GM12878 (cell line): ENCODE measurements around the gene GNPTG. TPM values are rescaled to one million over a fixed set of nuclear protein-coding genes. Genes with fewer than 3 reads are reported as not detected.

Source experiments
- ATAC-seq: fragments of 200-7000 bp; cut with Tn5 transposase; 3 replicates; pipeline ENCODE4 v1.9.1; 2020; ENCODE audit warnings: mild to moderate bottlenecking, moderate library complexity
- BruUV-seq: library from RNA; stranded (reverse); fragments of 400-500 nt; replicated peaks from 2 replicates; lab custom pipeline; 2021; lab: Mats Ljungman, UMichigan
- CTCF ChIA-PET: fragments of 300-600 bp; sonication (Branson Sonifier 250); formaldehyde crosslinking; extraction: SDS; loops from one replicate; lab custom pipeline; 2021; ENCODE audit warnings: inconsistent platforms; lab: Yijun Ruan, JAX
- POLR2A ChIA-PET: fragments of 350-600 bp; formaldehyde crosslinking; extraction: SDS; loops from one replicate; lab custom pipeline; 2021; ENCODE audit warnings: inconsistent platforms; lab: Charles Lee
- RAD21 ChIA-PET: fragments of 300-600 bp; sonication (Branson Sonifier 250); formaldehyde crosslinking; loops from one replicate; lab custom pipeline; 2023; ENCODE audit warnings: antibody characterized with exemption; ENCODE audit not compliant: unreplicated experiment; lab: Charles Lee
- SMC1A ChIA-PET: fragments of 300-600 bp; sonication (Branson Sonifier 250); formaldehyde crosslinking; loops from one replicate; lab custom pipeline; 2023; ENCODE audit not compliant: unreplicated experiment, uncharacterized antibody; lab: Charles Lee
- DNase-seq: peaks from one replicate; pipeline ENCODE4 v3.0.0-alpha.2; 2011; ENCODE audit warnings: low read depth, low spot score
- FAIRE-seq: peaks from 3 replicates; lab custom pipeline; 2011; peaks lifted over from hg19 to GRCh38; lab: Jason Lieb, UNC
- H2AFZ ChIP-seq: 2 replicates; pipeline ENCODE4 v1.6.0; 2011; ENCODE audit warnings: low read depth, low read length, control low read depth; ENCODE audit not compliant: control insufficient read depth
- H3K27ac ChIP-seq: 2 replicates; pipeline ENCODE4 v1.5.1; 2011; ENCODE audit warnings: control low read depth; ENCODE audit not compliant: control insufficient read depth, insufficient read depth
- H3K27me3 ChIP-seq, 2 experiments: replicated peaks in 1 of 2; 2 replicates each; pipeline versions ENCODE4 v1.6.0 to v1.6.1; 2011; ENCODE audit warnings: low read length in 1 of 2; ENCODE audit not compliant: control insufficient read depth in 2 of 2, insufficient read depth in 2 of 2
- H3K36me3 ChIP-seq, 2 experiments: 2 replicates each; pipeline ENCODE4 v1.5.1; 2011; ENCODE audit warnings: low read length in 1 of 2; ENCODE audit not compliant: control insufficient read depth in 2 of 2, insufficient read depth in 2 of 2
- H3K4me1 ChIP-seq: 2 replicates; pipeline ENCODE4 v1.6.1; 2011; ENCODE audit warnings: mild to moderate bottlenecking, low read length, moderate library complexity, mixed read lengths; ENCODE audit not compliant: control insufficient read depth, insufficient read depth
- H3K4me2 ChIP-seq: 2 replicates; pipeline ENCODE4 v1.6.0; 2011; ENCODE audit warnings: control low read depth; ENCODE audit not compliant: control insufficient read depth, insufficient read depth
- H3K4me3 ChIP-seq: fragments of 200-600 bp; sonication (generic); 2 replicates; pipeline ENCODE4 v1.5.1; 2016
- H3K79me2 ChIP-seq: 2 replicates; pipeline ENCODE4 v1.6.0; 2011; ENCODE audit warnings: low read length; ENCODE audit not compliant: control insufficient read depth, insufficient read depth
- H3K9ac ChIP-seq: 2 replicates; pipeline ENCODE4 v1.8.0; 2011; ENCODE audit warnings: low read length, control low read depth, mixed read lengths; ENCODE audit not compliant: control insufficient read depth, insufficient read depth
- H3K9me3 ChIP-seq: replicated peaks from 3 replicates; pipeline ENCODE4 v1.5.1; 2011; ENCODE audit warnings: mild to moderate bottlenecking, low read length; ENCODE audit not compliant: control insufficient read depth, insufficient read depth
- H4K20me1 ChIP-seq: 2 replicates; pipeline ENCODE4 v1.6.0; 2011; ENCODE audit not compliant: control insufficient read depth, insufficient read depth
- BACH1 ChIP-seq: fragments of 450-650 bp; IDR thresholded peaks from 2 replicates; pipeline ENCODE4 v1.6.1; 2017; ENCODE audit warnings: mild to moderate bottlenecking, borderline replicate concordance
- DPF2 ChIP-seq: fragments of 450-650 bp; IDR thresholded peaks from 2 replicates; pipeline ENCODE4 v1.6.1; 2017; ENCODE audit warnings: mild to moderate bottlenecking
- FOXK2 ChIP-seq: fragments of 450-650 bp; IDR thresholded peaks from 2 replicates; pipeline ENCODE4 v1.6.1; 2017; ENCODE audit warnings: mild to moderate bottlenecking, moderate library complexity
- MEF2B ChIP-seq: fragments of 450-650 bp; IDR thresholded peaks from 2 replicates; pipeline ENCODE4 v1.6.1; 2018; ENCODE audit warnings: mild to moderate bottlenecking, moderate library complexity; ENCODE audit not compliant: partially characterized antibody, poor library complexity, severe bottlenecking
- MXI1 ChIP-seq: fragments of 150-350 bp; IDR thresholded peaks from 2 replicates; pipeline ENCODE4 v1.6.1; 2011; ENCODE audit warnings: low read depth, mild to moderate bottlenecking, inconsistent platforms, low read length, improper control_type of control experiment
- NBN ChIP-seq: fragments of 450-650 bp; IDR thresholded peaks from 2 replicates; pipeline ENCODE4 v1.6.1; 2016
- SPI1 ChIP-seq: IDR thresholded peaks from 2 replicates; pipeline ENCODE4 v1.6.1; 2011; ENCODE audit warnings: low read depth, mild to moderate bottlenecking, low read length, moderate library complexity, borderline replicate concordance; ENCODE audit not compliant: insufficient read depth
- SREBF1 ChIP-seq: IDR thresholded peaks from 2 replicates; pipeline ENCODE4 v1.6.1; 2012; ENCODE audit warnings: mild to moderate bottlenecking, low read length
- ZNF24 ChIP-seq: fragments of 450-650 bp; IDR thresholded peaks from 2 replicates; pipeline ENCODE4 v1.6.1; 2017; ENCODE audit warnings: antibody characterized with exemption, mild to moderate bottlenecking
- WGBS: methylation state at CpG from one replicate; pipeline ENCODE4 v1.1.6; 2016; ENCODE audit warnings: low lambda C conversion rate; ENCODE audit not compliant: insufficient replicate concordance, insufficient coverage; ENCODE audit errors: missing lambda C conversion rate; 5-methylcytosine and 5-hydroxymethylcytosine counted together
- in situ Hi-C: fragments of 300-500 bp; cut with MboI; formaldehyde crosslinking; loops from 9 replicates; pipeline ENCODE4 v1.14.3; 2018; ENCODE audit warnings: mixed read lengths
- intact Hi-C: fragments of 100-400 bp; cut with micrococcal nuclease; formaldehyde crosslinking; loops from one replicate; pipeline ENCODE4 v1.14.2; 2022; ENCODE audit not compliant: unreplicated experiment
- polyA plus RNA-seq, 11 experiments: library from polyadenylated mRNA; depleted of rRNA in 4 of 11; unstranded in 6 of 11; stranded (reverse) in 5 of 11; fragments of >200 nt; fragmentation: Nextera tagmentation in 4 of 11; fragmentation: Illumina TruSeq in 1 of 11; extraction: Ambion mirVana in 4 of 11; extraction: Trizol in 1 of 11; gene quantifications; 1 replicate in 1 of 11; 2 replicates in 10 of 11; pipeline versions ENCODE4 v1.2.1 to v1.2.3, GENCODE V29; 2011 to 2016; ENCODE audit warnings: inconsistent platforms in 2 of 11, missing spikeins in 2 of 11, low read depth in 1 of 11
- total RNA-seq, 4 experiments: library from RNA; depleted of rRNA in 3 of 4; stranded (reverse); fragments of >200 nt in 3 of 4; fragmentation: Illumina TruSeq in 1 of 4; extraction: Trizol in 1 of 4; gene quantifications; 2 replicates each; pipeline versions ENCODE4 v1.2.1 to v1.2.3, GENCODE V29; 2013 to 2021
- TF ChIP-seq, protein P1 (sequence below): fragments of 450-650 bp; IDR thresholded peaks from 2 replicates; pipeline ENCODE4 v1.6.1; 2016; ENCODE audit warnings: mild to moderate bottlenecking, moderate library complexity, borderline replicate concordance
- TF ChIP-seq, protein P2 (sequence below): IDR thresholded peaks from 2 replicates; pipeline ENCODE4 v1.6.1; 2011; ENCODE audit warnings: borderline replicate concordance, low read depth, mild to moderate bottlenecking, moderate library complexity, mixed read lengths, low read length; ENCODE audit not compliant: insufficient read depth; ENCODE audit errors: extremely low read length
- TF ChIP-seq, protein P3 (sequence below): fragments of 450-650 bp; IDR thresholded peaks from 2 replicates; pipeline ENCODE4 v1.6.1; 2014; ENCODE audit warnings: mild to moderate bottlenecking
- TF ChIP-seq, protein P4 (sequence below): fragments of 450-650 bp; IDR thresholded peaks from 2 replicates; pipeline ENCODE4 v1.6.1; 2017; ENCODE audit warnings: borderline replicate concordance

Gene GNPTG
- total and polyA plus RNA-seq, 10 of the 15 experiments (the other 5 are each of a cell fraction or from before 2014, with no cell fraction given): 0.80 to 32.6 (median 20.9) TPM

DNA sequence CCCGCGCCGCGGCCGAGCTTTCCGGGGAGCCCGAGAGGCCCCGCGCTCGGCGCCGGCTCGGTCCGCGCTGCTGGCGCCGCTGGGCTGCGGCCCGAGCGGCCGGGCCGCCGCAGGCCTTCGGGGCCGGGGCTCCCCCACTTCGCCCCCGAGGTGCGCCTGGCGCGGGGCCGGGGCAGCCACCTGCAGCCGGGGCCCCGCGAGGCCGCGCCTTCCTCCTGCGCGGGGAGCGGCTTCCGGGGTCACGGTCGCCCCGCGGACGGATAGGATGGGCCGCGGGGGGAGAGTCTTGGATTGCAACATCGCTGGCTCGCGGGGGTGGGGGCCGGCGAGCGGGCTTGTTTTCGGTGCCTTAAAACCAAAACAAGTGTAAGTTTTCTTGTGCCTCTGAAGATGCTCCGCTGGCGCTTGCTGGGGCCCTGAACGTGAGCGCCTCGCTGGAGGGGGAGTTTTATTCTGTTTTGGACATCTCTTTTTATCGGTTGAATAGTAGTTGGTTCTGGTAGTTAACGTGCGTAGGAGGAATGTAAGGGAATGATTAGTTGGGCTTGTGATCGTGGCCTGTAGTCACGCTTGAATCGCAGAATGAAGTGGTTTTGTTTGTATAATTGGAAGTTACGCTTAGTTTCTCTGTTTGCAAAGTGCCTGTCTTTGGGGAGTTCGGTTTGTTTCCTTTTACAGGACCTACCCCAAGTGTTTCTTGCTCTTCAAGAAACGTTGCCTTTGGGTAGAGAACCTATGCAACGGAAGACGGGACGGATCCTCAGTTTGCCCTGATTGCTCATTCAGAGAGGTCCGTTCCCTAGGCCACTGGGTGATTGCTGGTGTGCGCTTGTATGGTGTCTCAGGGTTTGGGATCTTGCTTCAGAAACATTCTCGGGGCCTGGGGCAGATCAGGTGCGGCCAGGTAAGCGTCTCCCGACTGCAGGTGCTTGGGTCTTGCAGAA, 41.6 kb upstream of the GNPTG start:
- DNase-seq (no peak), ATAC-seq (peak; percentile 46), FAIRE-seq (peak; percentile 62)
- H4K20me1 ChIP-seq: peaks cover 35% of the 10 kb centered on the region
- ChIA-PET POLR2A (no interaction called here), RAD21 (no interaction called here), SMC1A (no interaction called here), CTCF (no interaction called here)
- peak overlapping the region; percentile 93 for H3K4me3 ChIP-seq
- no peaks in the 10 kb centered on the region for H3K9me3 ChIP-seq
- H3K9ac ChIP-seq: peak overlapping the region; percentile 100
- no peak overlapping the region for H2AFZ ChIP-seq
- in situ Hi-C loops (no loop called here), intact Hi-C loops (loop anchor here (5.0 kb wide), 1 partner anchor 112 kb away; the partner anchor contains the start of gene UQCC4)
- H3K79me2 ChIP-seq: peaks cover 52% of the 10 kb centered on the region
- peaks cover 0 to 19% of the 10 kb centered on the region in 2 experiments; a peak in 2 of 4 replicates for H3K36me3 ChIP-seq
- H3K4me1 ChIP-seq: peaks cover 7% of the 10 kb centered on the region
- peak overlapping the region; percentile 97 for H3K4me2 ChIP-seq
- no peaks in the 10 kb centered on the region for H3K27me3 ChIP-seq
- H3K27ac ChIP-seq: peak overlapping the region; percentile 51
- 2% methylated on average over 47 of the region's 77 CpGs for WGBS
- TSS peak; percentile 83 for BruUV-seq
- TF ChIP-seq MEF2B (no peak), MXI1 (no peak), ZNF24 (no peak), DPF2 (no peak), FOXK2 (no peak), SREBF1 (no peak), SPI1 (no peak), NBN (no peak), BACH1 (no peak)
- TF ChIP-seq, protein P1, sequence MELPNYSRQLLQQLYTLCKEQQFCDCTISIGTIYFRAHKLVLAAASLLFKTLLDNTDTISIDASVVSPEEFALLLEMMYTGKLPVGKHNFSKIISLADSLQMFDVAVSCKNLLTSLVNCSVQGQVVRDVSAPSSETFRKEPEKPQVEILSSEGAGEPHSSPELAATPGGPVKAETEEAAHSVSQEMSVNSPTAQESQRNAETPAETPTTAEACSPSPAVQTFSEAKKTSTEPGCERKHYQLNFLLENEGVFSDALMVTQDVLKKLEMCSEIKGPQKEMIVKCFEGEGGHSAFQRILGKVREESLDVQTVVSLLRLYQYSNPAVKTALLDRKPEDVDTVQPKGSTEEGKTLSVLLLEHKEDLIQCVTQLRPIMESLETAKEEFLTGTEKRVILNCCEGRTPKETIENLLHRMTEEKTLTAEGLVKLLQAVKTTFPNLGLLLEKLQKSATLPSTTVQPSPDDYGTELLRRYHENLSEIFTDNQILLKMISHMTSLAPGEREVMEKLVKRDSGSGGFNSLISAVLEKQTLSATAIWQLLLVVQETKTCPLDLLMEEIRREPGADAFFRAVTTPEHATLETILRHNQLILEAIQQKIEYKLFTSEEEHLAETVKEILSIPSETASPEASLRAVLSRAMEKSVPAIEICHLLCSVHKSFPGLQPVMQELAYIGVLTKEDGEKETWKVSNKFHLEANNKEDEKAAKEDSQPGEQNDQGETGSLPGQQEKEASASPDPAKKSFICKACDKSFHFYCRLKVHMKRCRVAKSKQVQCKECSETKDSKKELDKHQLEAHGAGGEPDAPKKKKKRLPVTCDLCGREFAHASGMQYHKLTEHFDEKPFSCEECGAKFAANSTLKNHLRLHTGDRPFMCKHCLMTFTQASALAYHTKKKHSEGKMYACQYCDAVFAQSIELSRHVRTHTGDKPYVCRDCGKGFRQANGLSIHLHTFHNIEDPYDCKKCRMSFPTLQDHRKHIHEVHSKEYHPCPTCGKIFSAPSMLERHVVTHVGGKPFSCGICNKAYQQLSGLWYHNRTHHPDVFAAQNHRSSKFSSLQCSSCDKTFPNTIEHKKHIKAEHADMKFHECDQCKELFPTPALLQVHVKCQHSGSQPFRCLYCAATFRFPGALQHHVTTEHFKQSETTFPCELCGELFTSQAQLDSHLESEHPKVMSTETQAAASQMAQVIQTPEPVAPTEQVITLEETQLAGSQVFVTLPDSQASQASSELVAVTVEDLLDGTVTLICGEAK: no peak
- TF ChIP-seq, protein P2, sequence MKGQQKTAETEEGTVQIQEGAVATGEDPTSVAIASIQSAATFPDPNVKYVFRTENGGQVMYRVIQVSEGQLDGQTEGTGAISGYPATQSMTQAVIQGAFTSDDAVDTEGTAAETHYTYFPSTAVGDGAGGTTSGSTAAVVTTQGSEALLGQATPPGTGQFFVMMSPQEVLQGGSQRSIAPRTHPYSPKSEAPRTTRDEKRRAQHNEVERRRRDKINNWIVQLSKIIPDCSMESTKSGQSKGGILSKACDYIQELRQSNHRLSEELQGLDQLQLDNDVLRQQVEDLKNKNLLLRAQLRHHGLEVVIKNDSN: no peak
- TF ChIP-seq, protein P3, sequence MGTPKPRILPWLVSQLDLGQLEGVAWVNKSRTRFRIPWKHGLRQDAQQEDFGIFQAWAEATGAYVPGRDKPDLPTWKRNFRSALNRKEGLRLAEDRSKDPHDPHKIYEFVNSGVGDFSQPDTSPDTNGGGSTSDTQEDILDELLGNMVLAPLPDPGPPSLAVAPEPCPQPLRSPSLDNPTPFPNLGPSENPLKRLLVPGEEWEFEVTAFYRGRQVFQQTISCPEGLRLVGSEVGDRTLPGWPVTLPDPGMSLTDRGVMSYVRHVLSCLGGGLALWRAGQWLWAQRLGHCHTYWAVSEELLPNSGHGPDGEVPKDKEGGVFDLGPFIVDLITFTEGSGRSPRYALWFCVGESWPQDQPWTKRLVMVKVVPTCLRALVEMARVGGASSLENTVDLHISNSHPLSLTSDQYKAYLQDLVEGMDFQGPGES: no peak
- TF ChIP-seq, protein P4, sequence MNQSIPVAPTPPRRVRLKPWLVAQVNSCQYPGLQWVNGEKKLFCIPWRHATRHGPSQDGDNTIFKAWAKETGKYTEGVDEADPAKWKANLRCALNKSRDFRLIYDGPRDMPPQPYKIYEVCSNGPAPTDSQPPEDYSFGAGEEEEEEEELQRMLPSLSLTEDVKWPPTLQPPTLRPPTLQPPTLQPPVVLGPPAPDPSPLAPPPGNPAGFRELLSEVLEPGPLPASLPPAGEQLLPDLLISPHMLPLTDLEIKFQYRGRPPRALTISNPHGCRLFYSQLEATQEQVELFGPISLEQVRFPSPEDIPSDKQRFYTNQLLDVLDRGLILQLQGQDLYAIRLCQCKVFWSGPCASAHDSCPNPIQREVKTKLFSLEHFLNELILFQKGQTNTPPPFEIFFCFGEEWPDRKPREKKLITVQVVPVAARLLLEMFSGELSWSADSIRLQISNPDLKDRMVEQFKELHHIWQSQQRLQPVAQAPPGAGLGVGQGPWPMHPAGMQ: no peak
